HepG2 (cell line): Measurements from ENCODE around the gene DPP7. TPM values are rescaled to one million over a fixed set of nuclear protein-coding genes. Genes with fewer than 3 reads are reported as not detected.

Experiments used
- ATF5 ChIP-seq: sonication (generic); formaldehyde crosslinking; IDR thresholded peaks from 2 replicates; pipeline ENCODE4 v1.4.0; 2020; ENCODE audit warnings: mild to moderate bottlenecking, low read depth, missing genetic modification reagents
- HCFC1 ChIP-seq: fragments of 150-350 bp; IDR thresholded peaks from 2 replicates; pipeline ENCODE4 v1.6.1; 2014; ENCODE audit warnings: low read depth, low read length
- HOXA5 ChIP-seq: sonication (generic); formaldehyde crosslinking; IDR thresholded peaks from 2 replicates; pipeline ENCODE4 v1.4.0; 2020; ENCODE audit warnings: missing genetic modification reagents
- JARID2 ChIP-seq: sonication (generic); formaldehyde crosslinking; IDR thresholded peaks from 2 replicates; pipeline ENCODE4 v1.8.1; 2023; ENCODE audit warnings: missing genetic modification reagents, inconsistent platforms; ENCODE audit not compliant: insufficient replicate concordance
- JUNB ChIP-seq: sonication (generic); formaldehyde crosslinking; IDR thresholded peaks from 2 replicates; pipeline ENCODE4 v1.8.0; 2022; ENCODE audit warnings: missing genetic modification reagents, mild to moderate bottlenecking, borderline replicate concordance
- NBN ChIP-seq: fragments of 450-650 bp; conservative IDR thresholded peaks from 2 replicates; pipeline ENCODE4 v1.6.1; 2017
- NFE2L2 ChIP-seq: fragments of 150-350 bp; IDR thresholded peaks from 2 replicates; pipeline ENCODE4 v1.6.1; 2014; ENCODE audit warnings: low read length
- SKI ChIP-seq: fragments of 450-650 bp; IDR thresholded peaks from one replicate; pipeline ENCODE4 v1.6.1; 2018; ENCODE audit warnings: mild to moderate bottlenecking; ENCODE audit not compliant: partially characterized antibody
- ZMAT3 ChIP-seq: sonication (generic); formaldehyde crosslinking; conservative IDR thresholded peaks from 2 replicates; pipeline ENCODE4 v1.7.0; 2021; ENCODE audit warnings: missing genetic modification reagents
- ZNF354B ChIP-seq: sonication (generic); formaldehyde crosslinking; IDR thresholded peaks from 2 replicates; pipeline ENCODE4 v1.8.0; 2022; ENCODE audit warnings: mild to moderate bottlenecking, missing genetic modification reagents
- ZNF564 ChIP-seq: sonication (generic); formaldehyde crosslinking; IDR thresholded peaks from 2 replicates; pipeline ENCODE4 v1.8.1; 2023; ENCODE audit warnings: mild to moderate bottlenecking, missing genetic modification reagents
- ZNF589 ChIP-seq: sonication (generic); formaldehyde crosslinking; conservative IDR thresholded peaks from 2 replicates; pipeline ENCODE4 v1.8.0; 2022; ENCODE audit warnings: mild to moderate bottlenecking, moderate library complexity, missing genetic modification reagents
- ZNF746 ChIP-seq: sonication (generic); formaldehyde crosslinking; IDR thresholded peaks from 2 replicates; pipeline ENCODE4 v1.8.0; 2022; ENCODE audit warnings: mild to moderate bottlenecking, missing genetic modification reagents
- ZSCAN9 ChIP-seq: IDR thresholded peaks from 2 replicates; pipeline ENCODE4 v1.6.1; 2016; ENCODE audit warnings: borderline replicate concordance
- polyA plus RNA-seq, 8 experiments: library from polyadenylated mRNA; depleted of rRNA in 3 of 8; stranded (reverse) in 7 of 8; unstranded in 1 of 8; fragments of >200 nt; fragmentation: Illumina TruSeq in 4 of 8; extraction: Trizol in 4 of 8; gene quantifications; 2 replicates each; pipeline versions ENCODE4 v1.2.1 to v1.2.3, GENCODE V29; 2011 to 2016; ENCODE audit warnings: low read depth in 4 of 8, missing spikeins in 1 of 8, mixed read lengths in 1 of 8; ENCODE audit not compliant: insufficient read depth in 1 of 8
- total RNA-seq, 5 experiments: library from RNA; depleted of rRNA; stranded (reverse); fragments of >200 nt; fragmentation: Illumina TruSeq; extraction: Trizol; gene quantifications; 2 replicates each; pipeline ENCODE4 v1.2.3, GENCODE V29; 2016; ENCODE audit warnings: low read depth in 1 of 5
- TF ChIP-seq, protein P1 (sequence below): sonication (generic); formaldehyde crosslinking; IDR thresholded peaks from 2 replicates; pipeline ENCODE4 v1.8.0; 2022; ENCODE audit warnings: low read depth, missing genetic modification reagents
- TF ChIP-seq, protein P2 (sequence below): sonication (generic); formaldehyde crosslinking; IDR thresholded peaks from 2 replicates; pipeline ENCODE4 v1.5.0; 2020; ENCODE audit warnings: mild to moderate bottlenecking, missing genetic modification reagents
- TF ChIP-seq, protein P3 (sequence below): sonication (generic); formaldehyde crosslinking; IDR thresholded peaks from 2 replicates; pipeline ENCODE4 v1.4.0; 2020; ENCODE audit warnings: mild to moderate bottlenecking, missing genetic modification reagents
- TF ChIP-seq, protein P4 (sequence below): sonication (generic); formaldehyde crosslinking; IDR thresholded peaks from 2 replicates; pipeline ENCODE4 v1.9.0; 2021; ENCODE audit warnings: missing genetic modification reagents, borderline replicate concordance
- TF ChIP-seq, protein P5 (sequence below): sonication (generic); formaldehyde crosslinking; IDR thresholded peaks from 2 replicates; pipeline ENCODE4 v1.5.1; 2020; ENCODE audit warnings: mild to moderate bottlenecking, missing genetic modification reagents
- TF ChIP-seq, protein P6 (sequence below): IDR thresholded peaks from 2 replicates; pipeline ENCODE4 v1.6.1; 2016; ENCODE audit warnings: low read depth

Gene DPP7
- total and polyA plus RNA-seq, 2 of the 13 experiments (the other 11 are each of a cell fraction or from before 2014, with no cell fraction given): 1.2 to 4.5 TPM

GRCh38 chr9:137070906-137071275 lies 43.6 kb downstream of the DPP7 start (continued):
- TF ChIP-seq, protein P1, sequence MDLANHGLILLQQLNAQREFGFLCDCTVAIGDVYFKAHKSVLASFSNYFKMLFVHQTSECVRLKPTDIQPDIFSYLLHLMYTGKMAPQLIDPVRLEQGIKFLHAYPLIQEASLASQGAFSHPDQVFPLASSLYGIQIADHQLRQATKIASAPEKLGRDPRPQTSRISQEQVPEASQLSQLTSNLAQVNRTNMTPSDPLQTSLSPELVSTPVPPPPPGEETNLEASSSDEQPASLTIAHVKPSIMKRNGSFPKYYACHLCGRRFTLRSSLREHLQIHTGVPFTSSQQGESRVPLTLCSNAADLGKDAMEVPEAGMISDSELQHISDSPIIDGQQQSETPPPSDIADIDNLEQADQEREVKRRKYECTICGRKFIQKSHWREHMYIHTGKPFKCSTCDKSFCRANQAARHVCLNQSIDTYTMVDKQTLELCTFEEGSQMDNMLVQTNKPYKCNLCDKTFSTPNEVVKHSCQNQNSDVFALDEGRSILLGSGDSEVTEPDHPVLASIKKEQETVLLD (CRISPR knock-in tag): no peak
- no peak for TF ChIP-seq ZMAT3
- TF ChIP-seq ZNF564: no peak
- no peak for TF ChIP-seq ZSCAN9
- TF ChIP-seq, protein P2, sequence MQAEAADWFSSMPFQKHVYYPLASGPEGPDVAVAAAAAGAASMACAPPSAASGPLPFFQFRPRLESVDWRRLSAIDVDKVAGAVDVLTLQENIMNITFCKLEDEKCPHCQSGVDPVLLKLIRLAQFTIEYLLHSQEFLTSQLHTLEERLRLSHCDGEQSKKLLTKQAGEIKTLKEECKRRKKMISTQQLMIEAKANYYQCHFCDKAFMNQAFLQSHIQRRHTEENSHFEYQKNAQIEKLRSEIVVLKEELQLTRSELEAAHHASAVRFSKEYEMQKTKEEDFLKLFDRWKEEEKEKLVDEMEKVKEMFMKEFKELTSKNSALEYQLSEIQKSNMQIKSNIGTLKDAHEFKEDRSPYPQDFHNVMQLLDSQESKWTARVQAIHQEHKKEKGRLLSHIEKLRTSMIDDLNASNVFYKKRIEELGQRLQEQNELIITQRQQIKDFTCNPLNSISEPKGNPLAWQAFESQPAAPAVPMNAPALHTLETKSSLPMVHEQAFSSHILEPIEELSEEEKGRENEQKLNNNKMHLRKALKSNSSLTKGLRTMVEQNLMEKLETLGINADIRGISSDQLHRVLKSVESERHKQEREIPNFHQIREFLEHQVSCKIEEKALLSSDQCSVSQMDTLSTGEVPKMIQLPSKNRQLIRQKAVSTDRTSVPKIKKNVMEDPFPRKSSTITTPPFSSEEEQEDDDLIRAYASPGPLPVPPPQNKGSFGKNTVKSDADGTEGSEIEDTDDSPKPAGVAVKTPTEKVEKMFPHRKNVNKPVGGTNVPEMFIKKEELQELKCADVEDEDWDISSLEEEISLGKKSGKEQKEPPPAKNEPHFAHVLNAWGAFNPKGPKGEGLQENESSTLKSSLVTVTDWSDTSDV (CRISPR knock-in tag): no peak
- TF ChIP-seq, protein P3, sequence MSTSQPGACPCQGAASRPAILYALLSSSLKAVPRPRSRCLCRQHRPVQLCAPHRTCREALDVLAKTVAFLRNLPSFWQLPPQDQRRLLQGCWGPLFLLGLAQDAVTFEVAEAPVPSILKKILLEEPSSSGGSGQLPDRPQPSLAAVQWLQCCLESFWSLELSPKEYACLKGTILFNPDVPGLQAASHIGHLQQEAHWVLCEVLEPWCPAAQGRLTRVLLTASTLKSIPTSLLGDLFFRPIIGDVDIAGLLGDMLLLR (CRISPR knock-in tag): no peak
- no peak for TF ChIP-seq ZNF746 (CRISPR knock-in tag)
- TF ChIP-seq ZNF354B: no peak
- no peak for TF ChIP-seq ATF5 (CRISPR knock-in tag)
- no peak for TF ChIP-seq JUNB (CRISPR knock-in tag)
- TF ChIP-seq, protein P4, sequence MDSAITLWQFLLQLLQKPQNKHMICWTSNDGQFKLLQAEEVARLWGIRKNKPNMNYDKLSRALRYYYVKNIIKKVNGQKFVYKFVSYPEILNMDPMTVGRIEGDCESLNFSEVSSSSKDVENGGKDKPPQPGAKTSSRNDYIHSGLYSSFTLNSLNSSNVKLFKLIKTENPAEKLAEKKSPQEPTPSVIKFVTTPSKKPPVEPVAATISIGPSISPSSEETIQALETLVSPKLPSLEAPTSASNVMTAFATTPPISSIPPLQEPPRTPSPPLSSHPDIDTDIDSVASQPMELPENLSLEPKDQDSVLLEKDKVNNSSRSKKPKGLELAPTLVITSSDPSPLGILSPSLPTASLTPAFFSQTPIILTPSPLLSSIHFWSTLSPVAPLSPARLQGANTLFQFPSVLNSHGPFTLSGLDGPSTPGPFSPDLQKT (CRISPR knock-in tag): no peak
- no peak for TF ChIP-seq NBN
- TF ChIP-seq, protein P5, sequence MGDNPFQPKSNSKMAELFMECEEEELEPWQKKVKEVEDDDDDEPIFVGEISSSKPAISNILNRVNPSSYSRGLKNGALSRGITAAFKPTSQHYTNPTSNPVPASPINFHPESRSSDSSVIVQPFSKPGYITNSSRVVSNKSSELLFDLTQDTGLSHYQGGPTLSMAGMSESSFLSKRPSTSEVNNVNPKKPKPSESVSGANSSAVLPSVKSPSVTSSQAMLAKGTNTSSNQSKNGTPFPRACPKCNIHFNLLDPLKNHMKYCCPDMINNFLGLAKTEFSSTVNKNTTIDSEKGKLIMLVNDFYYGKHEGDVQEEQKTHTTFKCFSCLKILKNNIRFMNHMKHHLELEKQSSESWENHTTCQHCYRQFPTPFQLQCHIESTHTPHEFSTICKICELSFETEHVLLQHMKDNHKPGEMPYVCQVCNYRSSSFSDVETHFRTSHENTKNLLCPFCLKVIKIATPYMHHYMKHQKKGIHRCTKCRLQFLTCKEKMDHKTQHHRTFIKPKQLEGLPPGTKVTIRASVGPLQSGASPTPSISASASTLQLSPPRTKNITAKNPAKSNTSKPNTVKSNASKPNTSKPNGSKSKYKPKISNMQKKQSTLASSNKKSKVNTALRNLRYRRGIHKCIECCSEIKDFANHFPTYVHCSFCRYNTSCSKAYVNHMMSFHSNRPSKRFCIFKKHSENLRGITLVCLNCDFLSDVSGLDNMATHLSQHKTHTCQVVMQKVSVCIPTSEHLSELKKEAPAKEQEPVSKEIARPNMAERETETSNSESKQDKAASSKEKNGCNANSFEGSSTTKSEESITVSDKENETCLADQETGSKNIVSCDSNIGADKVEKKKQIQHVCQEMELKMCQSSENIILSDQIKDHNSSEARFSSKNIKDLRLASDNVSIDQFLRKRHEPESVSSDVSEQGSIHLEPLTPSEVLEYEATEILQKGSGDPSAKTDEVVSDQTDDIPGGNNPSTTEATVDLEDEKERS (CRISPR knock-in tag): no peak
- TF ChIP-seq, protein P6, sequence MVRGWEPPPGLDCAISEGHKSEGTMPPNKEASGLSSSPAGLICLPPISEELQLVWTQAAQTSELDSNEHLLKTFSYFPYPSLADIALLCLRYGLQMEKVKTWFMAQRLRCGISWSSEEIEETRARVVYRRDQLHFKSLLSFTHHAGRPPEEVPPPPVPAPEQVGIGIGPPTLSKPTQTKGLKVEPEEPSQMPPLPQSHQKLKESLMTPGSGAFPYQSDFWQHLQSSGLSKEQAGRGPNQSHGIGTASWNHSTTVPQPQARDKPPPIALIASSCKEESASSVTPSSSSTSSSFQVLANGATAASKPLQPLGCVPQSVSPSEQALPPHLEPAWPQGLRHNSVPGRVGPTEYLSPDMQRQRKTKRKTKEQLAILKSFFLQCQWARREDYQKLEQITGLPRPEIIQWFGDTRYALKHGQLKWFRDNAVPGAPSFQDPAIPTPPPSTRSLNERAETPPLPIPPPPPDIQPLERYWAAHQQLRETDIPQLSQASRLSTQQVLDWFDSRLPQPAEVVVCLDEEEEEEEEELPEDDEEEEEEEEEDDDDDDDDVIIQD (CRISPR knock-in tag): no peak
- no peak for TF ChIP-seq HOXA5
- TF ChIP-seq JARID2 (CRISPR knock-in tag): no peak
- no peak for TF ChIP-seq ZNF589
- no peak for TF ChIP-seq NFE2L2
- TF ChIP-seq SKI: no peak
- TF ChIP-seq HCFC1: no peak
